ENCODE data around the gene VPS51.

VPS51 gene

DNA sequence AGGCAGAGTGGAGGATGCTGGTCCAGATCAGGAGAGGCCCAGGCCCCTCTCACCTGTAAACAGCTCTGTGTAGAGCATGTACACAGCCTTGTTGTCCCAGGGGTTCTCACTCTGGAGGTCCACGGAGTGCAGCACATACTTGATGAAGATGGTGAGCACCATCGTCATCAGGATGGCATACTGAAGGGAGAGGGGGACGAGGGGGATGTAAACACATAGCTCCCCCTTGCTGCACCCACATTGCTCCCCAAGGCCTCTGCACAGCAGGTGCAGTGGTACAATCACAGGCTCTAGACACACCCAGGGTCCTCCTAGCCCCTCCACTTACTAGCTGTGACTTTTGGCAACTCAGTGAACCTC is 35.4 kb downstream of the VPS51 start:
- no peak overlapping the region for H3K9ac ChIP-seq (ENCODE audit: insufficient read length)
- no peak for TF ChIP-seq EZH2 (IDR thresholded peaks at IDR 0.05)
- TF ChIP-seq FOXP2 (optimal IDR thresholded peaks at IDR 0.05; ENCODE audit: control extremely low read depth, extremely low read length, insufficient read depth), result no peak
- no peak for TF ChIP-seq POLR2AphosphoS5 (IDR thresholded peaks at IDR 0.05; ENCODE audit: borderline replicate concordance, low read depth, low read length)

GRCh38 chr11:65131895-65132237 is 35.9 kb downstream of the VPS51 start:
- no peak for TF ChIP-seq FOXP2 (optimal IDR thresholded peaks at IDR 0.05; ENCODE audit: control extremely low read depth, extremely low read length, insufficient read depth)
- TF ChIP-seq POLR2AphosphoS5 (IDR thresholded peaks at IDR 0.05; ENCODE audit: borderline replicate concordance, low read depth, low read length), result no peak
- no peak for TF ChIP-seq EZH2 (IDR thresholded peaks at IDR 0.05)
- no peaks in the 10 kb centered on the region for H3K9me3 ChIP-seq (ENCODE audit: low read depth, low read length)
- H3K27ac ChIP-seq, result no peak overlapping the region
- DNase-seq (ENCODE audit: low read depth, low spot score), result no peak
- no peak overlapping the region for H3K9ac ChIP-seq (ENCODE audit: insufficient read length)
- H3K36me3 ChIP-seq (ENCODE audit: insufficient read depth, low read length), result peaks cover 24% of the 10 kb centered on the region; the same call in 1 of the 2 replicates
- no peak overlapping the region for H3K4me3 ChIP-seq

More for the DNA sequence above, 35.4 kb downstream of the VPS51 start:
- Histone ChIP-seq H3K4me3 (no peak overlapping the region), H3K9me3 (ENCODE audit: low read depth, low read length) (no peaks in the 10 kb centered on the region), H3K27ac (no peak overlapping the region), H3K36me3 (ENCODE audit: insufficient read depth, low read length) (peaks cover 29% of the 10 kb centered on the region; the same call in 1 of the 2 replicates)
- no peak for DNase-seq (ENCODE audit: low read depth, low spot score)

DNA sequence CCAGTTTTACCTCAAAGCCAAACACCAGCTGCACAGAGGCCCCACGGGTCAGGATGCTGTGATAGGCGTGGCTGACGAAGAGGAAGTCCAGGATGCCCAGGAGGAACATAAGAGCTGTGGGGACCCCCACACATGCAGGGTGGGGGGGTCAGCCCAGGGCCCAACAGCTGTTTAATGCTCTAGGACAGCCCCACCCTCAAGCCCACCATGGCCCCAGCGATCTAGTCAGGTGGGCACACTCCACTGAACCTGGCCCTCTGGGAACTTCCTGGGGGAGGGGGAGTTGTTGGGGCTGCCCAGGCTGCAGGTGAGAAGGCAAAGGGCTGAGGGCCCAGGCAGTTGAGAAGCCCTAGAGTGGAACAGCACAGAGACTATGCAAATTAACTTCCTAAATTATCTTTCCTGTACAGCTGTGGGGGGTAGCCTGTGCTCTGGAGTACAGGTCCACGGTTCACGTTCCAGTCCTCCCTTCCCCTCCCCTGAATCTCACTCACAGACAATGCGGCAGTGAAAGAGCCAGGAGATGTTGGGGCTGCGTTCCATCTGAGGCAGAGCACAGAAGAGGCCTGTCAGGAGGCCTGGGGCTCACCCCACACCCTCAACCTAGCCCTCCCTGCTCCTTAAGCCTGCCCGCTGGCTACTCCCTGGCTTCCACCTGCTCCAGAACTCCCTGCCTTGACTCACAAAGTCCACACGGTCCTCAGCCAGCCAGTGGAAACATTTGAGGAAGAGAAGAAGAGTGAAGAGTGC is 36.4 kb downstream of the VPS51 start:
- no peak for DNase-seq (ENCODE audit: low read depth, low spot score)
- Histone ChIP-seq H3K9me3 (ENCODE audit: low read depth, low read length) (no peaks in the 10 kb centered on the region), H3K27ac (no peak overlapping the region), H3K9ac (ENCODE audit: insufficient read length) (no peak overlapping the region), H3K36me3 (ENCODE audit: insufficient read depth, low read length) (peaks cover 24% of the 10 kb centered on the region; the same call in 1 of the 2 replicates), H3K4me3 (no peak overlapping the region)
- TF ChIP-seq POLR2AphosphoS5 (IDR thresholded peaks at IDR 0.05; ENCODE audit: borderline replicate concordance, low read depth, low read length) (no peak), EZH2 (IDR thresholded peaks at IDR 0.05) (no peak), FOXP2 (optimal IDR thresholded peaks at IDR 0.05; ENCODE audit: control extremely low read depth, extremely low read length, insufficient read depth) (no peak)

GRCh38 chr11:65132988-65133700 is 37.1 kb downstream of the VPS51 start:
- TF ChIP-seq POLR2AphosphoS5 (IDR thresholded peaks at IDR 0.05; ENCODE audit: borderline replicate concordance, low read depth, low read length) (no peak), EZH2 (IDR thresholded peaks at IDR 0.05) (no peak), FOXP2 (optimal IDR thresholded peaks at IDR 0.05; ENCODE audit: control extremely low read depth, extremely low read length, insufficient read depth) (no peak)
- Histone ChIP-seq H3K36me3 (ENCODE audit: insufficient read depth, low read length) (peaks cover 17% of the 10 kb centered on the region; the same call in 1 of the 2 replicates), H3K9me3 (ENCODE audit: low read depth, low read length) (no peaks in the 10 kb centered on the region), H3K9ac (ENCODE audit: insufficient read length) (peak overlapping the region; percentile 99), H3K4me3 (peak overlapping the region; percentile 100), H3K27ac (no peak overlapping the region)
- DNase-seq (ENCODE audit: low read depth, low spot score), result no peak

GRCh38 chr11:65133724-65134123 is 37.7 kb downstream of the VPS51 start:
- no peak for DNase-seq (ENCODE audit: low read depth, low spot score)
- no peak overlapping the region for H3K27ac ChIP-seq
- peaks cover 11% of the 10 kb centered on the region; the same call in 1 of the 2 replicates for H3K36me3 ChIP-seq (ENCODE audit: insufficient read depth, low read length)
- H3K9ac ChIP-seq (ENCODE audit: insufficient read length), result peak overlapping the region; percentile 99
- H3K9me3 ChIP-seq (ENCODE audit: low read depth, low read length), result no peaks in the 10 kb centered on the region
- no peak for TF ChIP-seq POLR2AphosphoS5 (IDR thresholded peaks at IDR 0.05; ENCODE audit: borderline replicate concordance, low read depth, low read length)
- no peak for TF ChIP-seq FOXP2 (optimal IDR thresholded peaks at IDR 0.05; ENCODE audit: control extremely low read depth, extremely low read length, insufficient read depth)
- no peak for TF ChIP-seq EZH2 (IDR thresholded peaks at IDR 0.05)
- peak overlapping the region; percentile 100 for H3K4me3 ChIP-seq

- H3K9ac ChIP-seq (ENCODE audit: insufficient read length), result peak within 1 kb of the TSS; percentile 99
- peak; percentile 40 for DNase-seq (ENCODE audit: low read depth, low spot score)
These were observed 38.4 kb downstream of the VPS51 start, which contains the start of gene SYVN1 for GRCh38 chr11:65134240-65134951. Gene SYVN1 (minus strand): TSS chr11:65134519. CDS start chr11:65133601, 918 bp downstream.

GRCh38 chr11:65134952-65135632 is 39.1 kb downstream of the VPS51 start:
- Histone ChIP-seq H3K4me3 (peak overlapping the region; percentile 100), H3K36me3 (ENCODE audit: insufficient read depth, low read length) (peaks cover 9% of the 10 kb centered on the region; the same call in 1 of the 2 replicates), H3K9me3 (ENCODE audit: low read depth, low read length) (no peaks in the 10 kb centered on the region), H3K27ac (peak overlapping the region; percentile 99), H3K9ac (ENCODE audit: insufficient read length) (peak overlapping the region; percentile 99)
- DNase-seq (ENCODE audit: low read depth, low spot score), result peak; percentile 89
- TF ChIP-seq FOXP2 (optimal IDR thresholded peaks at IDR 0.05; ENCODE audit: control extremely low read depth, extremely low read length, insufficient read depth) (no peak), POLR2AphosphoS5 (IDR thresholded peaks at IDR 0.05; ENCODE audit: borderline replicate concordance, low read depth, low read length) (peak; percentile 85)

More at GRCh38 chr11:65134240-65134951, 38.4 kb downstream of the VPS51 start, which contains the start of gene SYVN1:
- Histone ChIP-seq H3K36me3 (ENCODE audit: insufficient read depth, low read length) (peaks cover 9% of the 10 kb centered on the region; the same call in 1 of the 2 replicates), H3K4me3 (peak within 1 kb of the TSS; percentile 100), H3K27ac (peak within 1 kb of the TSS; percentile 99), H3K9me3 (ENCODE audit: low read depth, low read length) (no peaks in the 10 kb centered on the region)
- TF ChIP-seq POLR2AphosphoS5 (IDR thresholded peaks at IDR 0.05; ENCODE audit: borderline replicate concordance, low read depth, low read length) (peak; percentile 90; the same call in 1 of the 2 replicates), FOXP2 (optimal IDR thresholded peaks at IDR 0.05; ENCODE audit: control extremely low read depth, extremely low read length, insufficient read depth) (no peak)

Measured in SK-N-MC (cell line).